CD4-positive, alpha-beta T cell treated with Interleukin-17A for 4 hours (primary cell): ENCODE measurements around the gene RHEX.

Experiments used
- DNase-seq: peaks from one replicate; pipeline ENCODE4 v3.0.0-alpha.2; 2020; ENCODE audit warnings: mixed read lengths

The RHEX gene

GRCh38 chr1:206120406-206120805, 67.4 kb downstream of the RHEX start:
- DNase-seq = no peak

- DNase-seq = no peak
Measured at GRCh38 chr1:206121269-206121668, 68.3 kb downstream of the RHEX start.

- DNase-seq = no peak
Measured at GRCh38 chr1:206122686-206123085, 69.7 kb downstream of the RHEX start.

DNA sequence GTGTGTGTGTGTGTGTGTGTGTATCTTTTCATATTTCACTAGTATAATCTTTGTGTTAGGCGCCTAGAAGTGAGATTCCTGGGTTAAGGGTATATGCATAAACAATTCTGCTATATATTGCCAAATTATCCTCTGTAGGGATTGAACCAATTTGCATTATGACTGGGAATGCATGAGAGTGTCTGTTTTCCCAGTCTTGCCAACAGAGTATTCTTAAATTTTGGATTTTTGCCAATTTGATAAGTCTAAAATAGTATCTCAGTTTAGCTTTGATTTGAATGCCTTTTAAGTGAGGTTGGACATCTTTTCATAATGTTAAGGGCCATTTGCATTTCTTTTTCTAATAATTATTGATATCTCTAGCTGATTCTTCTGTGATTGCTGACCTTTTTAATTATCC, 72.4 kb downstream of the RHEX start:
- DNase-seq = no peak

GRCh38 chr1:206127336-206127735, 74.4 kb downstream of the RHEX start:
- no peak for DNase-seq

GRCh38 chr1:206128196-206128595, 75.2 kb downstream of the RHEX start:
- no peak for DNase-seq

GRCh38 chr1:206131037-206131436, 78.1 kb downstream of the RHEX start:
- DNase-seq = no peak

DNA sequence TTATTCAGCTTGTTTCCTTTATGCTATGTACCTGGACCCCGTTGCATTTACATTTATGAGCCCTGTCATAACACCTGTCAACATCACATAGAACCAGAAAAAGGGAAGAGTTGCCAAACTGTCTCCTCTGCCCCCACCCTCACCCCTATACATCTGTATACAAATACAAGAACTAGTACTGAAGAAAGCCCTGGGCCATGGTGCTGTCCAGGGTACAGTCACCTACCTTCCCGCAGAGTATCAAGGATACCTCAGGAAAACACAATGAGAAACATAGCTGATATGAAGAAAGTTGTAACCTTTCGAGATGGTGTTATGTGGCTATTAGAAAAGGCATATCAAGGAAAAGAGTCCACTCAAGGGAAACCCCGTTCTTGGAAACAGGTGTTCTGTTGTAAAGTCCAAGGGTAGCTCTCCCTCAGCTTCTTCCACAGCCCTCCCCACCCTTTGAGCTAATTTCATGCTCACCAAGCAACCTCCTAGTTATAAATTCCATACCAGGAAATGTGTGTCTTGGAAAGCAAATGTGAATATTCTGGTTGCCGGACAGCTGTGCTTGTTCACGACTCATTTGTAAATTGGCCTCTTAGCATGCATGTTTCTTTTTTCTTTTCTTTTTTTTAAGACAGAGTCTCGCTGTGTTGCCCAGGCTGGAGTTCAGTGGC, 80.9 kb downstream of the RHEX start:
- DNase-seq = no peak

GRCh38 chr1:206135248-206135647, 82.3 kb downstream of the RHEX start:
- DNase-seq = no peak

DNA sequence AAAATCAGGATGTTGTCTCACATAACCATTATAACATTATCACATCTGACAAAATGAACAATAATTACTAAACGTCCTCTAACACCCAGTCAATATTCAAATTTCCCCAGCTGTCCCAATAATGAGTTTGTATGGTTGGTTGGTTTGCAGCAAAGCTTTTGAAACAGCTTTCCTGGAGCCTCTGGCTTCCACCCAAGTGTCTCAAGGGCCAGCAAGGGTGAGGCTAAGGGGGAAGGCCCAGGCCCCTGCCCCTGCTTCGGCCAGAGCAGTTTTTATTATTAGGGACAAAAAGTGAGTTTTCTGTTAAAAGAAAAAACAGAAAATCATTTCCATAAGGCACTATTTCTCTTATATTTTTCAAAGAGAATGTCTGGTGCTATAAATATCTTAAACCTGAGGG, 83.3 kb downstream of the RHEX start:
- DNase-seq = no peak

GRCh38 chr1:206142011-206142410, 89.0 kb downstream of the RHEX start:
- DNase-seq = no peak

DNA sequence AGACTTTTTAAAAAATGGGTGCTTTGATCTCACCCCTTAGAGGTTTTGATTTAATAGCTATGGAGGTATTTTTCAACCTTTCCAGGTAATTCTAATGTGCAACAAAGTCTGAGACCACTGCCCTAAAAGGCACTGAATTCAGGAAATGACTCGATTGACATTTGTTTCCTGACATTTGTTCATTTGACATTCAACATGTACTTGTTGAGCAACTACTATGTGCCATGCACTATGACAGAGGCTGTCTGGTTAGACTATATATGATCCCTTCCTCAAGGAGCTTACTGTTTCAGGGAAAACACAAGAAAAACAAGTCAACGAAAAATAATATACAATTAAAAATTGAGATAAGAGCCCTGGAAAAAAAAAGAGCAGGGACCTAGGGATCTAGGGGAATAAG, 89.8 kb downstream of the RHEX start:
- no peak for DNase-seq

GRCh38 chr1:206143537-206144172, 90.7 kb downstream of the RHEX start:
- DNase-seq = no peak

DNA sequence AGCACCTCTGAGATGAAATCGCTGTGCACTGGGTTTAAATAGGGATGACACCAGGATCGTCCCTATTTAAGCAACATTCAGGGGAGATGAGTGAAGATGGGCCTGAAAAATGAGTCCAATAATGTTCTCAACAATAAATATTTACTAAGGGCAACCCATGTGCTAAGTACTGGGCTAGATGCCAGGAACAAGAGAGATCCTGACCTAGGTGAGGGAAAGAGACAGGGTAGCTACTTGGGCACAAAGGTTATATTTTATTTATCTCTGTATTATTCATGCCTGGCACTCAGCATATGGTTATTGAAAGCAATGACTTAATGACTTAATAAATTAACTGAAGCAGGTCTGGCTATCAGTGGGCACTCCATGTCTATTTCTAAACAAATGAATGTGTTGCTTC, 91.6 kb downstream of the RHEX start:
- DNase-seq = no peak

DNA sequence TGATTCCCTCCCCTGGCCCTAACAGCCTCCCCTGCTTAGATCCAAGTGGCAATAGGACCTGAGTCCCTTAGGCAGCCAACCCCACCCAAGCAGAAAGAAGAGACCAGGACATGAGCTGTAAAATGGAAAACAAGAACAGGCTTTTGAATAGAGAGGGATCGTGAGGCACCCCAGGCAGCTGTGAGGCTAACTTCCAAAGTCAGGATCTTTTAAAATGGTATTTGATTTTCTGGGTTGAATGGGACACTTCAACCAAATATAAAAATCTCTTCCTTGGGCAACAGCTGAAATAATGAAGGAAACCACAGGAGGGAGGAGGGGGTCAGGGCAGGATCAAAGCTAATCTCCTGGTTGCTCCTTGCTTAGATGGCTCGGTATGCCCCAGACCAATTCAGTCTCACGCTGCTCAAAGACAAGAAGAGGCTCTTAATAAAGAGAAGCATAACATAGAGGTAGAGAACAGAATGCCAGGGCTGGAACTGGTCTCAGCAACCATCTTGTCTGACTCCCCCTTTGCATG, 92.9 kb downstream of the RHEX start:
- no peak for DNase-seq
